CD4-positive, alpha-beta T cell treated with Interleukin-4 for 4 hours (primary cell): ENCODE measurements around the gene FADS3.
A peak's percentile ranks its signal among the peaks of the same experiment; 100 is the strongest.

Experiments used
- DNase-seq: peaks from one replicate; pipeline ENCODE4 v3.0.0-alpha.2; 2020

The FADS3 gene

GRCh38 chr11:61913699-61914395 is 22.5 kb upstream of the FADS3 start:
- DNase-seq, result no peak

- no peak for DNase-seq
Observed at GRCh38 chr11:61912991-61913698, 21.8 kb upstream of the FADS3 start.

GRCh38 chr11:61912530-61912898 is 21.2 kb upstream of the FADS3 start:
- DNase-seq, result peak; percentile 19

GRCh38 chr11:61911701-61912529 is 20.6 kb upstream of the FADS3 start:
- no peak for DNase-seq

GRCh38 chr11:61911128-61911700 is 19.9 kb upstream of the FADS3 start:
- no peak for DNase-seq

GRCh38 chr11:61910187-61911127 is 19.1 kb upstream of the FADS3 start:
- DNase-seq, result no peak

- DNase-seq, result no peak
Observed at GRCh38 chr11:61908730-61909316, 17.5 kb upstream of the FADS3 start.

GRCh38 chr11:61907871-61908729 is 16.8 kb upstream of the FADS3 start:
- DNase-seq, result no peak

GRCh38 chr11:61907282-61907681 is 15.9 kb upstream of the FADS3 start:
- no peak for DNase-seq

GRCh38 chr11:61906522-61906909 is 15.2 kb upstream of the FADS3 start:
- DNase-seq, result no peak

- no peak for DNase-seq
Observed at GRCh38 chr11:61905801-61906521, 14.6 kb upstream of the FADS3 start.

GRCh38 chr11:61905067-61905696 is 13.8 kb upstream of the FADS3 start:
- DNase-seq, result no peak

- no peak for DNase-seq
Observed at GRCh38 chr11:61904539-61905048, 13.2 kb upstream of the FADS3 start.

GRCh38 chr11:61903845-61904244 is 12.5 kb upstream of the FADS3 start:
- DNase-seq, result no peak

- no peak for DNase-seq
Observed at GRCh38 chr11:61902313-61902712, 11.0 kb upstream of the FADS3 start.

- DNase-seq, result no peak
Observed at GRCh38 chr11:61901397-61901796, 10.1 kb upstream of the FADS3 start.

GRCh38 chr11:61900251-61900650 is 8.9 kb upstream of the FADS3 start:
- DNase-seq, result no peak

- DNase-seq, result peak; percentile 85
Observed at GRCh38 chr11:61899146-61899841, 7.9 kb upstream of the FADS3 start.

- DNase-seq, result no peak
Observed at GRCh38 chr11:61898247-61898582, 6.9 kb upstream of the FADS3 start.
